NCI-H146 (cell line): ENCODE results near the gene DCX.

Experiments
- DNase-seq: peaks from one replicate; lab custom pipeline; 2025; lab: John Stamatoyannopoulos, UW

The DCX gene

DNA sequence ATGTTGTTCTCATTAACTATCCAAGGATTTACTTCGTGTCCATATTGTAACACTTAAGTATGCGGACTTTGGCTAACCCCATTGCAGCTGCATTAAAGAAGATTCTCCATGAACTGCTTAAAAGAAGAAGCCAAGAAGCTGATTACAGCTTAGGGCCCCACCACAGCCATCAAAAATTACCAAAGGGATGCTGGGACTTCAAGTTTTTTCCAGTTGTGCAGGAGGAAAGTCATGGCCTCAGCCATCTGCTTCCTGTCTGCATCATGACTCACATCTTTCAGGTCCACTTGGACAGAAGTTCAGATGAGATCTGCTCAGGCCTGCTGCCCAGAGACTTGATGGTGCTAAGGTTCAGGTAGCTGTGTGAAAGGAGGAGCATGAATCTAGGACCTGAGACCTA, 102.9 kb downstream of the DCX start:
- DNase-seq = no peak

DNA sequence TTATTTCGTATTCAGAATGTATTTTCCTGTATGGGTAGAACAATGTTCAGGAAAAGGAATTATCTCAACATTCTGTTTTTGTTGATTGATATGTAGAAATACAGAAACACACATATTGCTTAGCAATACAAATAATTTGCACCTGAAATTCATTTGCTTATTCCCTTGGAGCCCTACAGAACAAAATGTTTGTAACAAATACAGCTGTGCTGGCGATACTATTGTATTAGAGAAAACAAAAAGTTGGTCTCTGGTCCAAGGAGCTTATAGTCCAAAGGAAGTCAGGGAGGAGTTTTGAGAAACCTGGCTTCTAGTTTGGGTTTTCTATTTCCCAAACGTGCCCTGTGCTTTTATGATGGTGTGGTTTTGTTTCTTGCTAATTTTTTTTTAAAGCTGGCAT, 104.0 kb downstream of the DCX start:
- no peak for DNase-seq

DNA sequence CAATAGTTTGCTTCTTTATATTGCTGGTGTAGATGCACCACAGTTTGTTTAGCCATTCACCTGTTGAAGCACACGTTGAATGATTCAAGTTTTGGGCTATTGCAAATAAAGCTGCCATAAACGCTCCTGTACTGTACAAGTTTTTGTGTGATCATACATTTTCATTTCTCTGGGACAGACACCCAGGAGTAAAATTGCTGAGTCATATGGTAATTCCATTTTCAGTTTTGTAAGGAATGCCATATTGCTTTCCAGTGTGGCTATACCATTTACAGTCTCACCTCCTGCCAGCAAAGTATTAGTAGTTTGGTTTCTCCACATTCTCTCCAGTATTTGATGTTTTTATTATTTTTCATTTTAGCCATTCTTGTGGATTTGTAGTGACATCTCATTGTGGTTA, 109.7 kb downstream of the DCX start:
- no peak for DNase-seq

DNA sequence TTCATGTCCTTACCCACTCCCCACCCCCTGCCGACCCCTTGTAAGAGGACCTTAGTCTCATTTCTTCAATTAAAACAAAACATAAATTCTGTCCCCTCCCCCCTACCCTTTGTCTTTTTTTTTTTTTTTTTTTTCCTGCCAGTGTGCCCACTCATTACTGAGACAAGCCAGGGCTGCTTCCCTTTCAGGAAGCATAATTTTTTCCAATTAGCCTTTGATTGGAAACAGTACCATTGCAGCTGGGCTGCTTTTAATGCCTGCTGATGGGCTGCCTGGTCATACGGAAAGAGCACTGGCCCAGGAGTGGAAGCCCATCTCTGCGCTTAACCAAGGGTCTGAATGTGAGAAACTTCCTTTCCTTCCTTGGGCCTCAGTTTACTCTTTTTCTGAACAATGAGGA, 123.2 kb downstream of the DCX start:
- no peak for DNase-seq

DNA sequence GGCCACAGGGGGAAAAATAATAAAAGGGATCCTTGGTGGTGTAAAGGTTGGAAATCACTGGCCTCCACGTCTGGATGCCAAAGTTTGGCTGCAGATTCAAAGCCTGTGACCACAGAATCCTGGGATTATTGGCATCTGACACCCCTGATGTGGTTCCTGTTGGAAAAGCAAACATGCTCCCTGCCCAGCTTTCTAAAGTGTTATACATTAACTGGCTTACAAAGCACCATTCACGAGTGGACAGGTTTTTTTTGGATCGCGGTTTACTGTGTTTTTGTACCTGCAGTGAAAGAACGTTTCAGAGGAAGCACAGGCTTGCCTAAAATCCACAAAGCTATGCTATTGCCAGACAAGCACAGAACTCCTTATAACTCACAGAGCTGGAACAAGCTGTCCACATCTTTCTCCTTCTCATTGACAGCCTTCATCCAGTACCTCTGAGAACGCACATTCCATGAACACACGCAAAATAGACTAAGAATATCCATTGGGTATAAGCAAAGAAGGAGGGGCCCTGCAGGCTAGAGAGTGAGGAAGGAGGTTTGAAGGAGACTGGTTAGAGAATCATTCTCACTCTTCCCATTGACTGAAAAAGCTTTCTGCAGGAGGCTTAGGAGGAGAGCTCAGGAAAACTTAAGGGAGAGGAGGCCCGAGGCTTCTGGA, 127.2 kb downstream of the DCX start:
- DNase-seq = no peak

DNA sequence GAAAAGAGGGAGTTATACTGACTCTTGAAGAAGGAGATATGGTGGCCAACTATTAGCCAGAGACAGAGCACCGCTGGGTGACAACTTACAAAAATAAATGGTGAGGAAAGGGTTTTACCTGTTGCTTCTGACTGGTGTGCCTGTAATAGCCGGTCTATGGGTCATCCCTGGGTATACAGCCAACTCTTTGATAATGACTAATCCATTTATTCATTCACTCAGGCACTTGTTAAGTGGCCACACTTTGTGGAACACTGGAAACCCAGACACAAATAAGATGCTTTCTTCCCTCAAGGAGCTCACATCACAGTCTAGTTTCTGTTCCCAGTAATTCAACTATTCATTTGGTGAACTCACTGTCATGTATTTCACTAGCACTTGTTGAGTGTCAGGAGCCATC, 128.5 kb downstream of the DCX start:
- no peak for DNase-seq

DNA sequence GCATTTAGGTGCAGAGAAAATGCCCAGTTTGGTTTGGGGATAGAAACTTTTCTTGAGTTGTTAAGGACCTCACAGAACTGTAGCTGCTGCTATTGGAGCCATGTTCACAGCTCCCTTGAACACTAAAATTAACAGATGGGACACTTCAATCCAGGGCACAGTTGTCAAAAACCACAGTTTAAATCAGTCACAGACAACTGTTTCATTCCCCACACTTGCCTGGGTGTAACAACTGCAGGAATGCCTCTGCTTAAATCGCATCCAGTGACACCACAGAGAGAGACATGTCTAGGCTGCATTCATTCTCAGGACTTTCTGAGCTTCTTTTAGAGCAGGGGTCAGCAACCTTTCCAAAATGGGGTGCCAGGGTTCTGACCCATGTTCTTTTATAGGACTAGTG, 129.0 kb downstream of the DCX start:
- no peak for DNase-seq

DNA sequence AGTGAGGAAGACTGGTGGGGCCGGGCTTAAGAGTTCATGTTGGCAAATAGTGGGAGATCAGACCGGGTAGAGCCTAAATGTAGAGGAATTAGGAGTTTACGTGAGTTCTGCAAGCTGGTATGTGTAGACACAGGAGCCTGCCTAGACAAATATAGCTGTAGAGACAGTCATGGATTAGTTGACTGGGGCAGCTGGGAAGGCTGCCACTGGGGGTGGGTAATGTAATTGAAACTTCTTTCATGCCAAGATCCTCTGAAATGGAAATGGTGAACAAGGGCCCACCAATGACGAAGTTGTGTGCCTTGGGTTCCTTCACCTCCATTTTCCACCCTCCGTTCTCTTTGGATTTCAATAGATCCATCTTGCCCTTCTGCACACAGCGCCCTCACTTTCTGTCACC, 129.9 kb downstream of the DCX start:
- DNase-seq = no peak

DNA sequence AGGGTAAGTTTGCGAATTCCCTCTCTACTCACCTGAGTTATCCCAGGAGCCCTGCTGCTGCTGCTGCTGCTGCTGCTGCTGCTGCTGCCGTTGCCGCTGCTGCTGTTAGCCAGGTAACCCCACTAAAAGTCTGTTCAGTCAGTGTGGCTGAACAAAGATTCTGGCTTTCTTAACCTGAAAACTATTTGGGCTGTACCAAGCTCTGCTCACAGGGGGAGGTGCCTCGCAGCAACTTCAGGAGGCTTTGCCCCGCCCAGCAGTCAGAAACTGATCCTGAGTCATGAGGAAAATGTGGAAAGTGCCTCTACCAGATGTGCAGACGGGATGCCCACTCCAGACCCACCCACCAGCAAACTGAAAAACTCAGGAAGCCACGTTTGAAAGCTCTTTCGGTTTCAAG, 141.7 kb downstream of the DCX start, which contains the start of gene CAPN6:
Gene CAPN6 (minus strand): TSS at position 145 of the 400 bp plus-strand sequence. CDS start 6,547 bp downstream, outside the sequence.
- no peak for DNase-seq

DNA sequence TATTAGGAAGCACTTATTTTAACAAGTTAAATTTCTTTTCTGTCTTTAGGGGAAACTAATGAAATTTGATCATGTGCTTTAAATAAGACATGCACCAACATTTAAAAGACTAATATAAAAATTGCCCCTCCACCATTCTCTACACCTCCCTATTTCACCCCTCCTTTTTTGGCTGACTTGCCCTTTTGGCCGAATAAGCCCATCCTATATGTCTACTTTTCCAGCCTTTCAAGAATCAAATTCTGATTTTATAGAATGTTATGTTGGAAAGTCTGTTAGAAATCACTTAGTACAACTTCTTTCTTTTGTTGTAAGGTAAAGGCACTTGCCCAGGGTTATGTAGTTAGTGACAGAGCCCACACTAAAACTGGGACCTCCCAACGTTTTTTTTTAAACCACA, 143.5 kb downstream of the DCX start:
- no peak for DNase-seq

DNA sequence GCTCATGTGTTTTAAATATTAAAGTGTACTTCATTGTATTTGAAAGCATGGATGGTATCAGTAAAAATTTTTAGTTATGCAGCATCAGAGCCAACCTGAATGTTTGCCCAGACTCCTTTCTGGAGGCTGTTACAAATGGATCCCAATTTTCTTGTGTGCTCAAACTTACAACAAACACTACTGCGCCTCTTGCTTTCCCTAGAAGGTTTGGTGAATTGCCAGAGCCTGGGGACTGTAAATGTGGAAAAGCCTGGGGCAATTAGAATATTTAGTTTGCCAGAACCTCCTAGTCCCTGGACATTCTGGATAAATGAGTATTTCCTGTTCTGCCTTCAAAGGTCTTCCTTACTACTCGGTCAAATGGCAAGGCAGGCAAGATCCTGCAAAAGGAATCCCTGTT, 146.5 kb downstream of the DCX start:
- no peak for DNase-seq

DNA sequence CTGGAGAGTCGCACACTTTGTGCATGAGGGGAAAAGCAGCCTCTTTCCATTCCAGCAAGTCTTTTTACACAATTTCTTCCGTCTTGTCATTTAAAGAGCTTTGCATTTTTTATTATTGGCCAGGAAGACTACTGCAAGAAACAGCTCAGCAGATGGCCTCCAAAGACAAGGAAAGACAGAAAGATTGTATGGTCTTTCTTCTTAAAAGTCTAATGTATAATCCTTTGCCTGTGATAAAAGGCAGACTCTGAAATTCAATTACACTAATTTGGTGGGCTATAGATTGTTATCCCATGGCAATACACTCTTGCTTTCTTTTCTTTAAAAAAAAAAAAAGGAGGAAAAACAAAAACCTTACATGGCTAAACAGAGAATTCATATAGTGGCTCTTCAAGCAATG, 147.6 kb downstream of the DCX start:
- no peak for DNase-seq

DNA sequence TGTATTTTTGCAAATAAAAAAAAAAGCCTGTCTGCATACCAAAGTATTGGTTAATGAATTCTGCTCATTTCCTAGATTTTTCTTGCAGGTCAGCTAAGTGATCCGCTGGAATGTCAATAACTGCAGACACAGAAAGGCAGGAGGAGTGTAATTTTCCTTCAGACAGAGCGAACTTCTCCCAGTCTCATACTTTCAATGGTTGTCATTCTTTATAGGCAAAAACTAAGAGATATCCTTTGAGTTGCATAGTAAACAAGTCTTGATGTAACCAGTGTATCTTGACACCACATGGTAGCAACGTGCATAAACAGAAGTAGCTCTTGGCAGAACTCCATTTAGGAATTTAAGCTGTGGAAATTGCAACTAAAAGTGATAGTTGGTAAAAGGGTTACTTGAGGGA, 149.9 kb downstream of the DCX start:
- no peak for DNase-seq

DNA sequence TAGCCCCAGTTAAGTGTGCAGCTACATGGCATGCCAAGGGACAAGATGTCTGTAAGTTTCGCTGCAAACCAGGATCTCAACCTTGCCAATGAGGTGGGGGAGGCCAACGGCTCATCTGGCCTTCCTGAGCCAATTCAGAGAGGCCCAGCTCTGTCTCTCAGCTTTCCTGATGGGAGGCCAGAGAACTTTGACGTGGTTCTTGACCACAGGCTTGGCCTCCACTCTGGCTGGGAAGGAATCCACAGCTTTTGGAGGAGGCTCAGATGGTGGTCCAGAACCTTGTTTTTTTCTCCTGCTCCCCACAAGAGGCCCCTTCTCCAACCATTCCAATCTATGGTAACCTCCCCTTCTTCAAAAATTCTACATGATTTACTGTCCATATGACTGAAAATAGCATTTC, 151.5 kb downstream of the DCX start:
- no peak for DNase-seq

DNA sequence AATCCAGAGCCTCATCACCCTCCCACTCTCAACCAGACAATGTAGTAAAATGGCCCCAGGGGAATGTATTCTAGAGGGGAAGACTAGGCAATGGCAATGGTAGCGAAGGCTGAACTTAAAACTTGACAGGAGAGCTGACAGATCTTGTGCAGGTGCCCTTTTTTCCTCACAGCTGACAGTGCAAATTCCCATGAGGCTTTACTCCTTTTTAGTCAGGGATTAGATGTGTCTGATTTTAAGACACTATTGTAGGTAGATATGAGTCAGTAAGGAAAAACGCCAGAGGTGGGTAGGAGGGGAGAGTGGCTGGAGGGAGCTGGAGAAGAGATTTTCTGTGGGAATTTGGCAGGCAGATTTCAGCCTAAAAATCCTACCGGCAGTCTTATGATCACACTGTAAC, 152.4 kb downstream of the DCX start:
- DNase-seq = no peak

DNA sequence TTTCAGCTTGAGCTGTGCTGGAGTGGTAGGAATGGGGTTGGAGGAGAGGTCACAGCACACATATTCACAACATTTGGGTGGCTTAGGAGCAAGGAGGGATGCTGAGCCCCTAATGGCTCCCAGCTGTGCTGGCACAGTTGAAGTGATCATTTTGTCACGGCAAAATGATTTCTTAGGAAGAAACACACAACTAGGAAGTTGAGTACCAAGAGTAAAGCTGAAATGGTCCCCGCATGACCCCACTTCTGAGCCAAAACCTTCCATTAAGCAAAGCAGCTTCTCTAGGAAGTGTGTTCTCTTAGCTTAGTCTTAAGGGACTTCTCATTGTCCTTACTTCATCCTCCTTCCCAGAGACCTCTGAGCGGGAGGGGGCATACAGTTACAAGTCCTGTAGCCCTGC, 154.3 kb downstream of the DCX start:
- no peak for DNase-seq

DNA sequence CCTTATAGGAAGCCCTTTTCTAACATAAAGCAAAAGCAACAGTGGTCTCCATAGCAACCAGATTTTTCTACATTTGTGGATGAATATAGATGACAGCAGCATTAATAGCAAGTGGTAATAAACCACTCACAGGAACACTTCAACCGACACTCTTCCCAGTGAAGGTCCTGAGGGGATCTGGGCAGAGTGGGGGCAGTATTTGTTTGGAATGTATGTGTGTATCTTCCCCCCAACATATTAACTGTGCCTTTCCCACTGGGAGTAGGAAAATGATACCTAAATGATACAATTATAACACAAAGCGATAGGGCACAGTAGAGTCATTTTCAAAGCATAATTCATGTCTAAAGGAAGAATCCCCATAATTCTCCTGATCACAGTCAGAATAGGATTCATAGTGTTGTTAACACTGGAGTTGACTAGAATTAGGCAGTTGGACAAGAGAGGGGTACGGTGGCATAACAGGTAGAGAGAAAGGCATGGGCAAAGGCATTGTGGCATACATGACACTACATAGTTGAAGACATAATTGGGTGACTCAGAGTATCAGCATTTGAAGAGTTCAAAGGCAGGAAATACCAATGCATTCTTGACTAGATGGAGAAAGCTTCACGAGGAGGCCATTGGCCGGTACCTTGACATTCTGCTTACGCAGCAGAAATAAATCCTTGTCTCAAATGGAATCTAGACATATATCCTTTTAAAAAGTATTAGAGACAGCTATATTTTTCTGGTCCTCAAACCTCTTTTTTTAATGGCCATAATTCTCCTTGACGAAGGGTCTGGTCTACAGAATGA, 156.9 kb downstream of the DCX start:
- no peak for DNase-seq

DNA sequence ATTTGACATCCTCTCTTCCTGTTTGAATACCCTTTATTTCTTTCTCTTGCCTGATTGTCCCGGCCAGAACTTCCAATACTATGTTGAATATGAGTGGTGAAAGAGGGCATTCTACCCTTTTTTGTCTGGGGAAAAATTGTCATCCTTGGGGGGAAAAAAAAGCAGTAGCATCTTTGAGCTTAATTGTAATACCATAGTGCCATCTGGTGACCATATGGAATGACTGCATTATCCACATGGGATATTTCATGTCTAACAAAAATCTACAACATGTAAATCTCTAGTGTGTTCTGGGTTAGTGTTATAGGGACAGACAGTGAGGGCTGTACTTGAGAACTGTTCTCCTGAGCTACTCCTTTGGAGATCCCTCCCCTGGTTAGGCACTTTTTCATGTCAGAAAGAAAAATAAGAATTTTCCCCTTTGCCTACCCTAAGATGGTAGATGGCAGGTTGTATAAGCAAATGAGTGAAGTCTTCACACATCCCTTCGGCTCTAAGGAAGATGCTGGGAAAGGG, 167.7 kb downstream of the DCX start:
- no peak for DNase-seq
